Progenitor cell of endocrine pancreas (in vitro differentiated cells): Measurements from ENCODE around the gene SRD5A1. TPM values are rescaled to one million over a fixed set of nuclear protein-coding genes. Genes with fewer than 3 reads are reported as not detected.

Source experiments
- DNase-seq: peaks from one replicate; pipeline ENCODE4 v3.0.0; 2021; ENCODE audit warnings: low spot score; ENCODE audit not compliant: unreplicated experiment
- H3K27ac Mint-ChIP-seq: 2 replicates; pipeline ENCODE4 v1.8.0; 2021; ENCODE audit warnings: mild to moderate bottlenecking, moderate library complexity, mixed read lengths
- H3K27me3 Mint-ChIP-seq: 2 replicates; pipeline ENCODE4 v1.8.0; 2021; ENCODE audit warnings: mixed read lengths
- H3K36me3 Mint-ChIP-seq: 2 replicates; pipeline ENCODE4 v1.8.0; 2022; ENCODE audit warnings: mixed read lengths; ENCODE audit not compliant: insufficient read depth
- H3K4me1 Mint-ChIP-seq: 2 replicates; pipeline ENCODE4 v1.8.0; 2021; ENCODE audit warnings: low read depth, mixed read lengths
- H3K4me3 Mint-ChIP-seq: 2 replicates; pipeline ENCODE4 v1.8.0; 2021; ENCODE audit warnings: low read depth, mild to moderate bottlenecking, moderate library complexity, mixed read lengths
- H3K9me3 Mint-ChIP-seq: 2 replicates; pipeline ENCODE4 v1.8.0; 2021; ENCODE audit warnings: low read depth, mixed read lengths
- CTCF ChIP-seq: fragments of 200-600 bp; sonication (generic); IDR thresholded peaks from one replicate; pipeline ENCODE4 v1.5.0; 2021; ENCODE audit warnings: antibody characterized with exemption, mild to moderate bottlenecking; ENCODE audit not compliant: unreplicated experiment
- total RNA-seq: library from RNA; stranded (reverse); gene quantifications from 2 replicates; pipeline ENCODE4 v1.2.1, GENCODE V29; 2021

SRD5A1 gene
- total RNA-seq, 1 donor from 2014 or later: 24.8 TPM

DNA sequence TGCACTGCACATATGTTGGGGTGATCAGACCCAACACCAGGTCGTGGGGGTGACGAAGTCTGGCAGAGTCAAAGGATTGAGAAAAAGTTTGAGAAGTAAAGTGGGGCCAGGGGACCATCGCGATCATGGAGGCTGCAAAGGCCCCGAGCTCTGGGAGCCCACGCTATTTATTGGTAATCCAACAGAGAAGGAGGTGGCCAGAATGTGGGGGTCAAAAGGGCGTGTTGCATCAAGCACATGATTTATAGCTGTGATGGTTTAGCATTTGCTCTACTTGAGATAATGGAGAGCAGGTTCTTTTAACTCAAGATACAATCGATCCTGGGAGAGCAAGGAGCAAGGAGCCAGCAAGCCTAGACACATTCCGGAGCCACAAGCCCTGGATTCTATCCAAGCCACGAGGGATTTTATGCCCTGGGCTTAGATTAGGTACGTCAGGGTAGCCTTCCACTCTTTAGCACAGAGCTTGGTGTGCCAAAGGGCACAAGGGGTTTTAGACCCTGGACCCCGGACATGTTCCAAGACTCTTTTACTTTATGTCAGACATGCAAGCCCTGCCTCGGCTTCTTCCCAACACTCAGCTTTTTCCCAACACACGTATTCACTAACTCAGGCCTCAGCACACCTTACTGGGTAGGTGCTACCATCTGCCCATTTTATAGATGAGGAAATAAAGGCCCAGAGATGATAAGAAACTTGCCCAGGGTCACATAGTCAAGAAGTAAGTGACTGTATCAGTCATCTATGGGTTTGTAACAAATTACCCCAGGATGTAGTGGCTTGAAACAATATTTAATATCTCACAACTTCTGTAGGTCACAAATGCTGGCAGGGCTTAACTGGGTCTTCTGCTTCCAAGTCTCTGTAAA, 39.9 kb upstream of the SRD5A1 start:
- TF ChIP-seq CTCF: no peak
- H3K4me1 Mint-ChIP-seq: peaks cover 13% of the 10 kb centered on the region
- H3K9me3 Mint-ChIP-seq: peaks cover 3% of the 10 kb centered on the region
- peaks cover 20% of the 10 kb centered on the region for H3K36me3 Mint-ChIP-seq
- peaks cover 11% of the 10 kb centered on the region for H3K27me3 Mint-ChIP-seq
- no peak for DNase-seq
- H3K27ac Mint-ChIP-seq: no peak overlapping the region
- no peak overlapping the region for H3K4me3 Mint-ChIP-seq

GRCh38 chr5:6594066-6594465, 39.2 kb upstream of the SRD5A1 start:
- H3K27me3 Mint-ChIP-seq: peaks cover 11% of the 10 kb centered on the region
- peaks cover 3% of the 10 kb centered on the region for H3K9me3 Mint-ChIP-seq
- no peak for TF ChIP-seq CTCF
- H3K4me3 Mint-ChIP-seq: no peak overlapping the region
- no peak overlapping the region for H3K27ac Mint-ChIP-seq
- H3K36me3 Mint-ChIP-seq: peaks cover 24% of the 10 kb centered on the region
- H3K4me1 Mint-ChIP-seq: peaks cover 13% of the 10 kb centered on the region
- no peak for DNase-seq

DNA sequence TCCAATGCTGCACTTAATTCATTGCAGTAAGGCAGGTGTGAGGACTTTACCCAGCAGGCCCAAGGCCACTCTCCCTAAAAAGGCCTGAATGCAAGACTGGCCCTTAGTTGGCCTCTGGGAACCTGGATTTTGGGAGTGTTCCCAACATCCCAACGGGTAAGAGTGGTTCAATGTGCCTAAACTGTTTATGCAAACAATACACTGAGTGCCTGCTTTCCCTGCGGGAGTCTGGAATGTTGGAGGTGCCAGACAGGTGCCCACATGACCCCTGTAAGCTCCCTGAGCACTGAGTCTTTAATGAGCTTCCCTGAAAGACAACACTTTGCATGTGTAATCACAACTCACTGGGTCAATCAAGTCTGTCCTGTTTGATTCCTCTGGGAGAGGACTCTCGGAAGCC, 37.8 kb upstream of the SRD5A1 start:
- Mint-ChIP-seq H3K36me3 (peaks cover 29% of the 10 kb centered on the region), H3K4me1 (peaks cover 7% of the 10 kb centered on the region), H3K27me3 (peaks cover 5% of the 10 kb centered on the region), H3K27ac (no peak overlapping the region), H3K9me3 (peaks cover 3% of the 10 kb centered on the region), H3K4me3 (no peak overlapping the region)
- no peak for DNase-seq
- TF ChIP-seq CTCF: no peak

DNA sequence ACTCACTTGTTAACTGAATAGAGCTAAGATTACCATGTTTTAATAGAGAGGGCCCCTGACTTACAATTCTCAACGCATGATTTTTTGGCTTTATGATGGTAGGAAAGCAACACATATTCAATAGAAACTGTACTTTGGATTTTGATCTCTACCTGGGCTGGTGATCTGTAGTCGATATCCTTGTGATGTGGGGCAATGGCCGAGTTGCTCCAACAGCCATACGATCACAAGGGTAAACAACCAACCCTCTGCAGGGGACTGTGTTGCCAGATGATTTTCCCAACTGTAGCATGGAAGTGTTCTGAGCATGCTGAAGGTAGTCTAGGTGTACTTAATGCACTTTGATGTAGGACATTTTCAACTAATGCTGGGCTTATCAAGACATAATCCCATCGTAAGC, 36.9 kb upstream of the SRD5A1 start:
- no peak for DNase-seq
- Mint-ChIP-seq H3K4me1 (no peaks in the 10 kb centered on the region), H3K9me3 (peaks cover 3% of the 10 kb centered on the region), H3K27me3 (peaks cover 5% of the 10 kb centered on the region), H3K36me3 (peaks cover 32% of the 10 kb centered on the region), H3K27ac (no peak overlapping the region), H3K4me3 (no peak overlapping the region)
- TF ChIP-seq CTCF: no peak

DNA sequence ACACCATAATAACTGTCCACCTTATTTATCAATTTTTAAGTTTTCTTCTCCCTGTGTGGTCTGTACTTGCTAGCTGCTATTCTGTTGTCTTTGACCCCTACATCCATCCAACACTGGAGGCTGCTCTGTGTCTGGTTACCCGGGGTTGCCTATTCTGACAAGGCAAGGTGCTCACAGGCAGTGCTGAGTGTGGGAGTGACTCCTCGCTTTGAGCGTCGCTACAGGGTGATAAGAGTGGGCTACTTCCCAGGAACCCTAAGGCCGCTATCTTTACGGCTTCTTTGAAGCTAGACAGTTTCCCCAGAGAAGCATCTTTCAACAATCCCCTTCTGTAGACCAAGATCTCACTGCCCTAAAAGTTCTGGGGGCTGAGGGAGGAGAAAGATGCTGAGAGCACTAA, 35.7 kb upstream of the SRD5A1 start:
- Mint-ChIP-seq H3K27ac (no peak overlapping the region), H3K36me3 (peaks cover 36% of the 10 kb centered on the region), H3K4me3 (no peak overlapping the region), H3K4me1 (no peaks in the 10 kb centered on the region), H3K9me3 (no peaks in the 10 kb centered on the region), H3K27me3 (no peaks in the 10 kb centered on the region)
- no peak for TF ChIP-seq CTCF
- no peak for DNase-seq
